Esophagus squamous epithelium (tissue), 5 donors: Measurements from ENCODE around the gene PRKAG1. TPM values are rescaled to one million over a fixed set of nuclear protein-coding genes. Genes with fewer than 3 reads are reported as not detected.

Experiments used
- DNase-seq: peaks from one replicate; lab custom pipeline; 2025; lab: John Stamatoyannopoulos, UW
- H3K27ac ChIP-seq, 4 donors: fragments of 200-600 bp; sonication (generic); one replicate each; pipeline ENCODE4 v1.5.1; 2016 to 2019; ENCODE audit warnings: mild to moderate bottlenecking in 1 of 4
- H3K27me3 ChIP-seq, 4 donors: fragments of 200-600 bp; sonication (generic); 1 replicate in 3 of 4; 2 replicates in 1 of 4; pipeline versions ENCODE4 v1.5.1 to v1.6.0; 2017 to 2021; ENCODE audit warnings: antibody characterized with exemption in 1 of 4
- H3K36me3 ChIP-seq, 3 donors: fragments of 200-600 bp; sonication (generic); one replicate each; pipeline ENCODE4 v1.5.1; 2016 to 2019
- H3K4me1 ChIP-seq, 3 donors: fragments of 200-600 bp; sonication (generic); one replicate each; pipeline ENCODE4 v1.5.1; 2017 to 2019
- H3K4me3 ChIP-seq, 4 donors: fragments of 200-600 bp; sonication (generic); 1 replicate in 3 of 4; 2 replicates in 1 of 4; pipeline ENCODE4 v1.5.1; 2016 to 2019; ENCODE audit warnings: mild to moderate bottlenecking in 2 of 4, moderate library complexity in 1 of 4
- H3K9me3 ChIP-seq, 3 donors: fragments of 200-600 bp; sonication (generic); one replicate each; pipeline ENCODE4 v1.5.1; 2016 to 2019
- POLR2A ChIP-seq, 4 donors: fragments of 450-650 bp; IDR thresholded peaks; one replicate each; pipeline ENCODE4 v1.6.1; 2017; ENCODE audit warnings: antibody characterized with exemption in 4 of 4, mild to moderate bottlenecking in 4 of 4, moderate library complexity in 3 of 4
- WGBS, 2 donors: methylation state at CpG; one replicate each; pipeline ENCODE4 v1.1.5; 2018; 5-methylcytosine and 5-hydroxymethylcytosine counted together
- intact Hi-C: fragments of 100-400 bp; cut with DNase I; formaldehyde crosslinking; loops from one replicate; pipeline ENCODE4 v1.15.0; 2022
- total RNA-seq, 4 donors: library from RNA; depleted of rRNA; stranded (reverse); fragments of >200 nt; gene quantifications; one replicate each; pipeline ENCODE4 v1.1.0, GENCODE V29; 2016
- TF ChIP-seq, protein P1 (sequence below), 6 experiments: fragments of 450-650 bp in 4 of 6; fragments of 200-600 bp in 2 of 6; sonication (generic) in 2 of 6; IDR thresholded peaks; one replicate each; pipeline ENCODE4 v1.5.1; 2016 to 2019; ENCODE audit warnings: antibody characterized with exemption in 6 of 6, mild to moderate bottlenecking in 4 of 6, moderate library complexity in 4 of 6
- donor health status: DM: yes; HTN: yes; CAD: no.

The PRKAG1 gene
- total RNA-seq, 4 donors from 2014 or later = 31.9 to 58.6 (median 47.8) TPM

DNA sequence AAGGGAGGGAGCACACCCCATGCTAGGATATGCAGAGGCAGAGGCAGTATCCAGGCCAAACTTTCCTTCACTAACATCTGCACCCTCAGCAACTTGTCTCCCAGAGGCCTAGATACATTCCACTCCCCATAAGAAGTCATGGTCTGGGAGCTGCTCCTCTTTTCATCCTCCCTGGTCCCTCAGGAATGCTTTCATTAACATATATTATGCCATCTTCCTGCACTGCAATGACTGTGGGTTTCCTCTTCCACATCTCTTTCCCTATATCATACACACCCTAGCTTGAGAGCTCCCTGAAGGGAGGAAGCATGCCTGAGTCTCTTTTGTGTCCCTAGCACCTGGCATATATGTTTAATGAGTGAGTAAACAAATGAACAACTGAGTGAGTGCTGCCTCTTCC, 28.0 kb downstream of the PRKAG1 start:
- Histone ChIP-seq H3K27me3 (peaks cover 0 to 99% (median 7%) of the 10 kb centered on the region in 4 donors), H3K27ac (no peak overlapping the region), H3K9me3 (no peaks in the 10 kb centered on the region), H3K4me3 (no peak overlapping the region), H3K4me1 (peaks cover 0 to 16% (median 5%) of the 10 kb centered on the region in 3 donors), H3K36me3 (no peaks in the 10 kb centered on the region)
- TF ChIP-seq POLR2A (IDR thresholded peaks at IDR 0.05) = no peak
- TF ChIP-seq, protein P1, sequence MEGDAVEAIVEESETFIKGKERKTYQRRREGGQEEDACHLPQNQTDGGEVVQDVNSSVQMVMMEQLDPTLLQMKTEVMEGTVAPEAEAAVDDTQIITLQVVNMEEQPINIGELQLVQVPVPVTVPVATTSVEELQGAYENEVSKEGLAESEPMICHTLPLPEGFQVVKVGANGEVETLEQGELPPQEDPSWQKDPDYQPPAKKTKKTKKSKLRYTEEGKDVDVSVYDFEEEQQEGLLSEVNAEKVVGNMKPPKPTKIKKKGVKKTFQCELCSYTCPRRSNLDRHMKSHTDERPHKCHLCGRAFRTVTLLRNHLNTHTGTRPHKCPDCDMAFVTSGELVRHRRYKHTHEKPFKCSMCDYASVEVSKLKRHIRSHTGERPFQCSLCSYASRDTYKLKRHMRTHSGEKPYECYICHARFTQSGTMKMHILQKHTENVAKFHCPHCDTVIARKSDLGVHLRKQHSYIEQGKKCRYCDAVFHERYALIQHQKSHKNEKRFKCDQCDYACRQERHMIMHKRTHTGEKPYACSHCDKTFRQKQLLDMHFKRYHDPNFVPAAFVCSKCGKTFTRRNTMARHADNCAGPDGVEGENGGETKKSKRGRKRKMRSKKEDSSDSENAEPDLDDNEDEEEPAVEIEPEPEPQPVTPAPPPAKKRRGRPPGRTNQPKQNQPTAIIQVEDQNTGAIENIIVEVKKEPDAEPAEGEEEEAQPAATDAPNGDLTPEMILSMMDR (IDR thresholded peaks at IDR 0.05) = no peak
- intact Hi-C loops = no loop called here
- DNase-seq = no peak

DNA sequence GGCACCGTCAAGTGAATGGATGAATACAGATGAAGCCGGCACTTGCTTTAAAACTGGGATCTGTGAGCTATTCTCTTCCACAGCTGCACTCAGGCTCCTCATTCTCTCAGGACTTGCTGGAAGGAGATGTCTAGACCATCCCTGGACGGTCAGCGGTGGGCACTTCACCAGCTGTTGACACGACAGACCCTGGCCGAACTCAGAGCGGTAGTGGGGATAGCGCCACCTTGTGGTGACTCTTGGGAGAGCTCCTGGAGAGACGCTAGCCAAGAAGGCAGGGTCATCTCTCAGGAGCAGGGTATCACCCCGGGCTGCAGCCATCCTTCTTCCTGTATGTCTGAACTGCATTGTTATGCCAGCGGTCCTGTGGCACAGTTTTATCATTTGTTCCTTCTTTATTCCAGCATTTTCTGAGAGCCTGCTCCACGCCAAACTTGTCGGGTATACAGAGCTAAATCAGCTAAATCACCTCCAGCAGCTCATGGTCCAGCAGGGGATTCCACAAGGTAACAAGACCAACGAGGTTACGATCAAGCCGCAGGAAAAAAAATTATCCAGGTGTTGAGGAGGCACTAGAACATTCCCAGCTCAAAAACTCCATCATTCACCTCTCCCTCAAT, 30.4 kb downstream of the PRKAG1 start:
- intact Hi-C loops = loop anchor here (10.0 kb wide), 1 partner anchor 63 kb away; the partner anchor contains the start of gene FKBP11
- Histone ChIP-seq H3K9me3 (no peaks in the 10 kb centered on the region), H3K36me3 (no peaks in the 10 kb centered on the region), H3K27me3 (peaks cover 0 to 99% (median 0%) of the 10 kb centered on the region in 4 donors), H3K27ac (no peak overlapping the region), H3K4me3 (no peak overlapping the region), H3K4me1 (peaks cover 0 to 8% (median 0%) of the 10 kb centered on the region in 3 donors)
- TF ChIP-seq POLR2A (IDR thresholded peaks at IDR 0.05) = no peak
- TF ChIP-seq, protein P1 (IDR thresholded peaks at IDR 0.05) = peak; percentile 60 to 87 (median 75)
- 30 to 36% methylated on average over 11 to 12 of the region's 16 CpGs for WGBS, 2 donors
- DNase-seq = no peak

DNA sequence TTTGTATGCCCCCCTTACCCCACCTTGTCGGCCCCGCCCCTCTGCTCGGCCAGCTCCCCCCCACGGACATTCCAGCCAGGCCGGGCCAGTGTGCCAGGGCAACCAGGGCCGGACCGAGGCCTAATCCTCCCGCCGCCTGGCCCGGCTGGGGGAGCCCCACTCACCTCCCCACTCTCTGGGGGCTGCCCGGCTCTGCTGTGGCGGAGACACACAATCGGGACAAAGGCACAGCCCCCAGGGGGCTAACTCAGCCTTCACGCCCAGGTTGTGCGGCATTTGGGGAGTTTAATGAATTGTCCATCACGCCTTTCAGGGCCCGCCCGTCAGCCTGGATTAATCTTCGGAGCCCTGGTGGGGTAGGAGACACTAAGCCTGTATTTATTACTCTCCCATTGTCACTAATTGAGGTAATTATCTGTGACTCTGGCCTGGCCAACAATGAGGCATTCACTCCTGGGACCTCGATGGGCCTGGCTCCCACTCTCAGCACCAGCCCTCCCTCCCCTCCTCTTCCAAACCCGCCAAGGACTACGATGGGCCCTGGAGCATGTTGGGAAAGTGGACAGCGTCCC, 31.8 kb downstream of the PRKAG1 start:
- no peak overlapping the region for H3K27ac ChIP-seq
- no peaks in the 10 kb centered on the region for H3K36me3 ChIP-seq
- intact Hi-C loops = loop anchor here (10.0 kb wide), 1 partner anchor 62 kb away; the partner anchor contains the start of gene FKBP11
- peaks cover 0 to 99% (median 2%) of the 10 kb centered on the region in 4 donors for H3K27me3 ChIP-seq
- H3K9me3 ChIP-seq = no peaks in the 10 kb centered on the region
- WGBS, 2 donors = 45 to 90% methylated on average over 2 to 15 of the region's 23 CpGs
- no peak overlapping the region for H3K4me3 ChIP-seq
- H3K4me1 ChIP-seq = peaks cover 0 to 11% (median 0%) of the 10 kb centered on the region in 3 donors
- no peak for DNase-seq
- TF ChIP-seq, protein P1 (IDR thresholded peaks at IDR 0.05) = no peak
- no peak for TF ChIP-seq POLR2A (IDR thresholded peaks at IDR 0.05)

DNA sequence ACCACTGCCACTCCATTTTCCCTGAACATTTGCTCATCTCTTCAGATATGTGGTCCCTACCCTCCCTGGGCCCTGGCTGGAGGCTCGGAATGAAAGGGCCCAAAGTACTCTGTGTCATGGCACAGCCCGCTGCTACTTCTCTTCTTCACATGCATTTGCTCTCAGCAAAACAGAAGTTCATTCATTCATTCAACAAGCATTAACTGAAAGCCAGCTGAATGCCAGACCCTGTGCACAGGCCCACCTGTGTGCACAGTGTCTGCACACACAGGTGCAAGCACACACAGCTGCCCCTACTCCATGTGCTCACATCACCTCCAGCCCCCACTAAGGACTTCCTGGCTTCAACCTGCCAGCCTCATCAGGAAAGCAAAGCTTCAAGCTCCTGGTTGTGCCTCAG, 32.7 kb downstream of the PRKAG1 start:
- TF ChIP-seq, protein P1 (IDR thresholded peaks at IDR 0.05) = no peak
- TF ChIP-seq POLR2A (IDR thresholded peaks at IDR 0.05) = no peak
- Histone ChIP-seq H3K36me3 (no peaks in the 10 kb centered on the region), H3K9me3 (no peaks in the 10 kb centered on the region), H3K27ac (no peak overlapping the region), H3K27me3 (peaks cover 7 to 99% (median 11%) of the 10 kb centered on the region in 4 donors), H3K4me1 (peaks cover 6 to 20% (median 7%) of the 10 kb centered on the region in 3 donors), H3K4me3 (no peak overlapping the region)
- DNase-seq = no peak
- intact Hi-C loops = loop anchor here (10.0 kb wide), 1 partner anchor 61 kb away; the partner anchor contains the start of gene FKBP11
- WGBS, 2 donors = 77% methylated on average over 2 of the region's 2 CpGs; no CpG with 5 or more reads in 1 of the 2 donors

DNA sequence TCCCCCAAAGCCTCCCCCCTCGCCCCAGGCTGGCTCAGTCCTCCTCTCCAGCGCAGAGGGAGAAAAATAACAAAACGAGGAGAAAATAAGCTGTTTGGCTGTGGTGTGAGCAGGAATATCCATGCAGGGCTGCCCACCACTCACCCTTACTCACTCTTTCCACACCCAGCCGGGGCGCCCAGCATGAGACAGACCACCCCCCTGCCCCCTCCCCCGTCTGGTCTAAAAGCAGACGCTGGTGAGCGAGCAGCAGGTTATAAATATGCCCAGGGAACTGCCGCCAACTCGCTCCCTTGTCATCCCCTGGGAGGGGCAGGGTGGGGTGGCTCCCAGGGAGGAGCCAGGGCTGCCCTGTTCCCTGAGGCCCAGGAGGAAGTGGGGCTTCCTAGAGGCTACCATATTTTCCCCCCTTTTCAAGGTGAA, 33.1 kb downstream of the PRKAG1 start:
- Histone ChIP-seq H3K36me3 (no peaks in the 10 kb centered on the region), H3K4me1 (peaks cover 10 to 24% (median 11%) of the 10 kb centered on the region in 3 donors), H3K27ac (no peak overlapping the region), H3K27me3 (peaks cover 10 to 99% (median 13%) of the 10 kb centered on the region in 4 donors), H3K9me3 (no peaks in the 10 kb centered on the region), H3K4me3 (no peak overlapping the region)
- 18 to 21% methylated on average over 5 of the region's 10 CpGs for WGBS, 2 donors
- intact Hi-C loops = loop anchor here (10.0 kb wide), 1 partner anchor 61 kb away; the partner anchor contains the start of gene FKBP11
- no peak for DNase-seq
- TF ChIP-seq POLR2A (IDR thresholded peaks at IDR 0.05) = no peak
- TF ChIP-seq, protein P1 (IDR thresholded peaks at IDR 0.05) = no peak
